K562 (cell line): ENCODE results near the gene TLR6. TPM values are rescaled to one million over a fixed set of nuclear protein-coding genes. Genes with fewer than 3 reads are reported as not detected.

Experiments used
- ATAC-seq: fragments of 200-7000 bp; cut with Tn5 transposase; 3 replicates; pipeline ENCODE4 v1.9.1; 2020; ENCODE audit warnings: moderate library complexity
- BruUV-seq: library from RNA; stranded (reverse); fragments of 400-500 nt; replicated peaks from 2 replicates; lab custom pipeline; 2021; lab: Mats Ljungman, UMichigan
- CTCF ChIA-PET: fragments of 300-600 bp; formaldehyde crosslinking; extraction: SDS; loops from one replicate; lab custom pipeline; 2021; ENCODE audit warnings: low intra/inter-chr PET ratio; lab: Yijun Ruan, JAX
- POLR2A ChIA-PET: fragments of 300-600, 350-650 bp; sonication (Branson Sonifier 250); formaldehyde crosslinking; extraction: SDS; loops from one replicate; lab custom pipeline; 2021; ENCODE audit warnings: antibody characterized with exemption, inconsistent platforms; lab: Yijun Ruan, JAX
- DNase-seq, 4 experiments: peaks; one replicate each; pipeline versions ENCODE4 v3.0.0 to v3.0.0-alpha.2; 2011 to 2018; ENCODE audit warnings: low spot score in 3 of 4, mixed read lengths in 3 of 4; ENCODE audit errors: extremely low read depth in 1 of 4
- FAIRE-seq: peaks from 2 replicates; lab custom pipeline; 2011; peaks lifted over from hg19 to GRCh38; lab: Jason Lieb, UNC
- H2AFZ ChIP-seq: 2 replicates; pipeline ENCODE4 v1.6.0; 2011; ENCODE audit warnings: low read depth, low read length, control low read depth, inconsistent platforms
- H3K27ac ChIP-seq: fragments of 200-600 bp; 3 replicates; pipeline ENCODE4 v1.8.0; 2011; ENCODE audit warnings: low read depth, mild to moderate bottlenecking, control low read depth, inconsistent platforms, low read length, moderate library complexity, mixed read lengths; ENCODE audit errors: extremely low read depth
- H3K27me3 ChIP-seq, 2 experiments: fragments of 300-600 bp in 1 of 2; 2 replicates in 1 of 2; 3 replicates in 1 of 2; pipeline versions ENCODE4 v1.6.0 to v1.8.0; 2011; ENCODE audit warnings: inconsistent platforms in 2 of 2, low read length in 2 of 2, mild to moderate bottlenecking in 1 of 2, mixed read lengths in 1 of 2, moderate library complexity in 1 of 2; ENCODE audit not compliant: control insufficient read depth in 2 of 2, insufficient read depth in 2 of 2
- H3K36me3 ChIP-seq: fragments of 300-600 bp; 3 replicates; pipeline ENCODE4 v1.8.0; 2011; ENCODE audit warnings: mild to moderate bottlenecking, low read length, inconsistent platforms; ENCODE audit not compliant: control insufficient read depth, insufficient read depth
- H3K4me1 ChIP-seq, 2 experiments: fragments of 200-600 bp in 1 of 2; replicated peaks in 1 of 2; 2 replicates in 1 of 2; 3 replicates in 1 of 2; pipeline versions ENCODE4 v1.5.1 to v1.8.0; 2011; ENCODE audit warnings: inconsistent platforms in 2 of 2, low read length in 2 of 2, mild to moderate bottlenecking in 1 of 2, mixed read lengths in 1 of 2, moderate library complexity in 1 of 2; ENCODE audit not compliant: control insufficient read depth in 2 of 2, insufficient read depth in 2 of 2
- H3K4me2 ChIP-seq: 2 replicates; pipeline ENCODE4 v1.6.1; 2011; ENCODE audit warnings: low read length, control low read depth, inconsistent platforms, mixed read lengths; ENCODE audit not compliant: insufficient read depth
- H3K4me3 ChIP-seq: fragments of 200-600 bp; sonication (generic), shearing (Covaris generic); 2 replicates; pipeline ENCODE4 v1.5.1; 2016; ENCODE audit warnings: control low read depth, inconsistent platforms
- H3K79me2 ChIP-seq: fragments of 200-600 bp; 3 replicates; pipeline ENCODE4 v1.8.0; 2011; ENCODE audit warnings: low read length, inconsistent platforms; ENCODE audit not compliant: control insufficient read depth, insufficient read depth
- H3K9ac ChIP-seq, 2 experiments: 2 replicates each; pipeline versions ENCODE4 v1.6.0 to v1.6.1; 2011; ENCODE audit warnings: low read depth in 2 of 2, low read length in 2 of 2, control low read depth in 1 of 2, inconsistent platforms in 1 of 2, mild to moderate bottlenecking in 1 of 2, mixed read lengths in 1 of 2; ENCODE audit not compliant: insufficient read depth in 1 of 2
- H3K9me1 ChIP-seq: one replicate; pipeline ENCODE4 v1.6.0; 2011; ENCODE audit warnings: inconsistent platforms, mild to moderate bottlenecking, low read length, moderate library complexity; ENCODE audit not compliant: control insufficient read depth, insufficient read depth
- H3K9me3 ChIP-seq: replicated peaks from 2 replicates; pipeline ENCODE4 v1.5.1; 2011; ENCODE audit warnings: low read depth, low read length, inconsistent platforms; ENCODE audit not compliant: control insufficient read depth, insufficient read depth
- H4K20me1 ChIP-seq: replicated peaks from 2 replicates; pipeline ENCODE4 v1.6.1; 2011; ENCODE audit warnings: low read length, inconsistent platforms, mixed read lengths; ENCODE audit not compliant: control insufficient read depth, insufficient read depth
- CEBPB ChIP-seq: fragments of 450-650 bp; IDR thresholded peaks from 2 replicates; pipeline ENCODE4 v1.6.1; 2016; ENCODE audit warnings: missing genetic modification characterization, missing compliant biosample characterization
- CEBPG ChIP-seq, 3 experiments: fragments of 200-800 bp in 1 of 3; sonication (Bioruptor generic) in 1 of 3; sonication (generic) in 1 of 3; formaldehyde crosslinking in 1 of 3; IDR thresholded peaks in 2 of 3; conservative IDR thresholded peaks in 1 of 3; 2 replicates each; pipeline versions ENCODE4 v1.6.1 to v1.8.0; 2016 to 2022; ENCODE audit warnings: missing compliant biosample characterization in 2 of 3, missing genetic modification characterization in 2 of 3, mild to moderate bottlenecking in 1 of 3, missing genetic modification reagents in 1 of 3
- HDAC8 ChIP-seq: fragments of 450-650 bp; IDR thresholded peaks from 2 replicates; pipeline ENCODE4 v1.6.1; 2016; ENCODE audit warnings: mild to moderate bottlenecking, missing genetic modification characterization, moderate library complexity, missing compliant biosample characterization
- POLR3A ChIP-seq: IDR thresholded peaks from 2 replicates; pipeline ENCODE4 v1.6.1; 2011; ENCODE audit warnings: borderline replicate concordance, mild to moderate bottlenecking, moderate library complexity; ENCODE audit not compliant: insufficient read length, insufficient read depth; ENCODE audit errors: extremely low read depth
- SMARCC2 ChIP-seq: fragments of 450-650 bp; IDR thresholded peaks from 2 replicates; pipeline ENCODE4 v1.6.1; 2017; ENCODE audit warnings: antibody characterized with exemption, moderate library complexity, mild to moderate bottlenecking, low read depth
- ZNF444 ChIP-seq: fragments of 250-450 bp; sonication (Bioruptor Pico); IDR thresholded peaks from 2 replicates; pipeline ENCODE4 v1.4.0; 2020; ENCODE audit warnings: mild to moderate bottlenecking, moderate library complexity
- whole genome bisulfite sequencing: fragments of 100-300 bp; shearing (Covaris generic); methylation state at CpG from one replicate; pipeline ENCODE4 v1.1.6; 2016; ENCODE audit warnings: low coverage, mixed read lengths; ENCODE audit not compliant: insufficient coverage; ENCODE audit errors: missing lambda C conversion rate; 5-methylcytosine and 5-hydroxymethylcytosine counted together
- in situ Hi-C: fragments of 300-500 bp; cut with MboI; formaldehyde crosslinking; loops from 4 replicates; pipeline ENCODE4 v1.15.0; 2018; ENCODE audit warnings: inconsistent platforms, mixed read lengths
- intact Hi-C: fragments of 100-400 bp; cut with micrococcal nuclease; formaldehyde crosslinking; loops from 2 replicates; pipeline ENCODE4 v1.14.2; 2022
- polyA plus RNA-seq, 8 experiments: library from polyadenylated mRNA; depleted of rRNA in 4 of 8; stranded (reverse) in 5 of 8; unstranded in 3 of 8; fragments of >200 nt; fragmentation: Nextera tagmentation in 2 of 8; fragmentation: Illumina TruSeq in 1 of 8; extraction: Ambion mirVana in 2 of 8; extraction: Trizol in 1 of 8; gene quantifications; 2 replicates each; pipeline versions ENCODE4 v1.2.1 to v1.2.3, GENCODE V29; 2011 to 2014; ENCODE audit warnings: inconsistent platforms in 1 of 8, missing spikeins in 1 of 8
- total RNA-seq, 7 experiments: library from RNA; depleted of rRNA in 6 of 7; stranded (reverse); fragments of >200 nt in 6 of 7; fragmentation: Illumina TruSeq in 2 of 7; extraction: Trizol in 2 of 7; gene quantifications; 2 replicates each; pipeline versions ENCODE4 v1.2.1 to v1.2.3, GENCODE V29; 2011 to 2021; ENCODE audit warnings: low replicate concordance in 1 of 7

TLR6 gene
- total and polyA plus RNA-seq, 9 of the 15 experiments (the other 6 are each of a cell fraction or from before 2014, with no cell fraction given) = 0.08 to 1.9 (median 0.91) TPM

- FAIRE-seq (no peak), DNase-seq (no peak), ATAC-seq (no peak)
- Histone ChIP-seq H3K27me3 (peaks cover 3 to 10% of the 10 kb centered on the region in 2 experiments; a peak in 1 of 5 replicates), H3K9ac (no peak overlapping the region), H3K9me3 (peaks cover 2% of the 10 kb centered on the region), H2AFZ (no peak overlapping the region), H3K4me3 (no peak overlapping the region), H3K9me1 (no peaks in the 10 kb centered on the region), H4K20me1 (no peaks in the 10 kb centered on the region), H3K36me3 (no peaks in the 10 kb centered on the region), H3K79me2 (no peaks in the 10 kb centered on the region), H3K4me2 (no peak overlapping the region), H3K4me1 (peaks cover 0 to 5% of the 10 kb centered on the region in 2 experiments; a peak in 1 of 5 replicates), H3K27ac (no peak overlapping the region)
- TF ChIP-seq CEBPB (peak; percentile 46; the same call in 1 of the 2 replicates), CEBPG (CRISPR knock-in tag; IDR thresholded peaks at IDR 0.05) (no peak), CEBPG (tag; conservative IDR thresholded peaks at IDR 0.05 in 1 of 2, IDR thresholded peaks at IDR 0.05 in 1 of 2) (peak; percentile 26 to 67; a peak in 2 of 4 replicates), SMARCC2 (no peak), ZNF444 (no peak), HDAC8 (no peak), POLR3A (no peak)
- POLR2A ChIA-PET = interaction anchor here (0.6 kb wide), 1 partner anchor 1205 kb away, joined by 3 read pairs; no protein-coding TSS in a partner anchor
- 5% methylated on average over 4 of the region's 4 CpGs for WGBS
- no TSS peak for BruUV-seq
- intact Hi-C loops (no loop called here), in situ Hi-C loops (no loop called here)
- CTCF ChIA-PET = no interaction called here
These were observed 36.1 kb downstream of the TLR6 start for GRCh38 chr4:38820329-38821061.
